ENCODE measurements around the gene SORCS1.

SORCS1 gene

GRCh38 chr10:106542461-106542860, 622.0 kb downstream of the SORCS1 start:
- DNase-seq (ENCODE audit: low read depth in 2 of 2), result no peak

- DNase-seq (ENCODE audit: low read depth in 2 of 2), result no peak
These were observed 623.9 kb downstream of the SORCS1 start for GRCh38 chr10:106540645-106541044.

GRCh38 chr10:106537866-106538265, 626.6 kb downstream of the SORCS1 start:
- DNase-seq (ENCODE audit: low read depth in 2 of 2), result no peak

- DNase-seq (ENCODE audit: low read depth in 2 of 2), result no peak
These were observed 629.1 kb downstream of the SORCS1 start for GRCh38 chr10:106535304-106535953.

GRCh38 chr10:106534441-106534840, 630.1 kb downstream of the SORCS1 start:
- no peak for DNase-seq (ENCODE audit: low read depth in 2 of 2)

GRCh38 chr10:106528702-106529101, 635.8 kb downstream of the SORCS1 start:
- DNase-seq (ENCODE audit: low read depth in 2 of 2), result no peak

- DNase-seq (ENCODE audit: low read depth in 2 of 2), result no peak
These were observed 638.7 kb downstream of the SORCS1 start for GRCh38 chr10:106525835-106526234.
